ENCODE results near the gene CCDC33.

CCDC33 gene

DNA sequence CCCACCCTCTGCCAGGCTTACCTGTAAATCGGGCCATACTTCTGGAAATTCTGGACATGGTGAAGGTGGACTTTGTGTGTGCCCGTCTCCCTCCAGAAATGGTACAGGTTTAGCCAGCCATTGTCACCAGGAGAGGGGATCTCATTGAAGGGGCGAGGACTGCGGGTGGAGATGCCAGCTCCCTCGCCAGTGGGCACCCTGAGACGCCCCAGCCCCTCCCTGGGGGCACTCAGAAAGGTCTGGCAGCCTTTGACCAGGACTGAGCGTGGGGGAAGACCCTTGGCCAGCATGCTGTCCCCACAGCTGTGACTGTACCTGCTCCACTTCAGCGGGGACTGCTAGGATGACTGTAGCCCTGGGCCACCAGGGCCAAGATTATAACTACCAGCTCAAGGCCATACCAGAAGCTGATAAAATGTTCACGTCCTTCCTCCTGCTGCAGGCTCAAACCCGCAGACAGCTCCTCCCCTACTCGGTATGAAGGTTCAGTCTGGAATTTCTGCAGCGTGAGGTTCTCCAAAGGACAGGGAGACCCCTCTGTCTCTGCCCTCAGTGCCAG, 131.2 kb downstream of the CCDC33 start, which contains the start of gene CYP11A1:
Gene CYP11A1 (minus strand): TSS at position 351 of the 559 bp plus-strand sequence. CDS start 61 bp downstream, at position 290.
- TF ChIP-seq JUND (IDR thresholded peaks at IDR 0.05; ENCODE audit: low read depth), result no peak
- DNase-seq (ENCODE audit: low read depth in 1 of 2, low spot score in 1 of 2), result no peak
- in situ Hi-C loops (cut with HindIII; ENCODE audit: low pct_unique_long_range_greater_than_20kb, low sequenced_read_pairs), result no loop called here

DNA sequence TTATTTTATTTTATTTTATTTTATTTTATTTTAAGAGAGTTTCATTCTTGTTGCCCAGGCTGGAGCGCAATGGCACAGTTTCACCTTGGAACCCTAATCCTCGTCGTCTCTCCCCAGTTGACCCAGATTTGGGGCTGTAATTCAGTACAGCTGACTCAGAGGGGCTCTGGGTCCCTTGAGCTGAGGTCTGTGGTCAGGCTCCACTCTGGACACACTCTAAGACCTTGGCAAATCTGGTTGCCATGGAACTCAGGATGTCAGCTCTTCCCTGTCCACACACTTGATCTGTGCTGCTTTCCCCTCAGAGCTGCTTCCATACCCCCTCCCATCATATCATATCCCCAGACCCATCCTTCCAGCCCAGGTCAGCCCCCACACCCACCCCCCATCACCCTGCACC, 132.0 kb downstream of the CCDC33 start:
- no peak for TF ChIP-seq JUND (IDR thresholded peaks at IDR 0.05; ENCODE audit: low read depth)
- in situ Hi-C loops (cut with HindIII; ENCODE audit: low pct_unique_long_range_greater_than_20kb, low sequenced_read_pairs), result no loop called here

DNA sequence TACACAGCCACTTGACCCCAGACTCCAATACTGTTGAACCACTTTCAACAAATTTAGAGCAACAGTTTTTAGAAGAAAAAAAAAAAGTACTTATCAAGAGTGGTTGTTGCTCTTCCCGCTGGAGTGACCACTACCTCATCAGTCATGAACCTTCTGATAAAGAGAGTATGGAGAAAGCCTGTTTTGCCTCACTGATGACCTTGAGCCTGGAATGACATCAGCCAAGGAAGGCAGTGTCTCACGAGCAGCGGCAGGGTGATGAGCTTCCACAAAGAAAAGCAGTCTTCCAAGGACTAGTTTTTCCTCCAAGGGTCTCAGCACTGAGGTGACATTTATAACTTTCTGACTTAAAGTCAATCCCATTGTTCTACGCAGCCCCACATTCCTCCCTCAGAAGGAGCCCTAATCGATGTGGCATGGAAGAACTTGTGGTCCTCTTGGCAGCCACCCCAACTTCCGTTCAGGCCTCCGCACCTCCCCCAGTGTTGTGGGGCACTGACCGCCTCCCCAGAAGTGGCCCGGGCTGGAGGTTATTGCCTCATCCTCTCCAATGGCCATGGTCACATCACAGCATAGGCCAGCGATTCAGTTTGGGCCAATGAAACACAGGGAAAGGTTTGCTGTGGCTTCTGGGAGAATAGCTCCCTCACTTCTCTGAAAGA, 133.1 kb downstream of the CCDC33 start:
- DNase-seq (ENCODE audit: low read depth in 1 of 2, low spot score in 1 of 2), result no peak
- in situ Hi-C loops (cut with HindIII; ENCODE audit: low pct_unique_long_range_greater_than_20kb, low sequenced_read_pairs), result no loop called here
- no peak for TF ChIP-seq JUND (IDR thresholded peaks at IDR 0.05; ENCODE audit: low read depth)

More for the DNA sequence above, 132.0 kb downstream of the CCDC33 start:
- no peak for DNase-seq (ENCODE audit: low read depth in 1 of 2, low spot score in 1 of 2)

GRCh38 chr15:74369756-74370155, 133.6 kb downstream of the CCDC33 start:
- in situ Hi-C loops (cut with HindIII; ENCODE audit: low pct_unique_long_range_greater_than_20kb, low sequenced_read_pairs), result no loop called here
- TF ChIP-seq JUND (IDR thresholded peaks at IDR 0.05; ENCODE audit: low read depth), result no peak
- no peak for DNase-seq (ENCODE audit: low read depth in 1 of 2, low spot score in 1 of 2)

- in situ Hi-C loops (cut with HindIII; ENCODE audit: low pct_unique_long_range_greater_than_20kb, low sequenced_read_pairs), result no loop called here
- no peak for DNase-seq (ENCODE audit: low read depth in 1 of 2, low spot score in 1 of 2)
- no peak for TF ChIP-seq JUND (IDR thresholded peaks at IDR 0.05; ENCODE audit: low read depth)
Observed at GRCh38 chr15:74370471-74370870, 134.3 kb downstream of the CCDC33 start.

GRCh38 chr15:74373056-74373650, 137.0 kb downstream of the CCDC33 start:
- DNase-seq (ENCODE audit: low read depth in 1 of 2, low spot score in 1 of 2), result no peak
- no peak for TF ChIP-seq JUND (IDR thresholded peaks at IDR 0.05; ENCODE audit: low read depth)
- in situ Hi-C loops (cut with HindIII; ENCODE audit: low pct_unique_long_range_greater_than_20kb, low sequenced_read_pairs), result no loop called here

DNA sequence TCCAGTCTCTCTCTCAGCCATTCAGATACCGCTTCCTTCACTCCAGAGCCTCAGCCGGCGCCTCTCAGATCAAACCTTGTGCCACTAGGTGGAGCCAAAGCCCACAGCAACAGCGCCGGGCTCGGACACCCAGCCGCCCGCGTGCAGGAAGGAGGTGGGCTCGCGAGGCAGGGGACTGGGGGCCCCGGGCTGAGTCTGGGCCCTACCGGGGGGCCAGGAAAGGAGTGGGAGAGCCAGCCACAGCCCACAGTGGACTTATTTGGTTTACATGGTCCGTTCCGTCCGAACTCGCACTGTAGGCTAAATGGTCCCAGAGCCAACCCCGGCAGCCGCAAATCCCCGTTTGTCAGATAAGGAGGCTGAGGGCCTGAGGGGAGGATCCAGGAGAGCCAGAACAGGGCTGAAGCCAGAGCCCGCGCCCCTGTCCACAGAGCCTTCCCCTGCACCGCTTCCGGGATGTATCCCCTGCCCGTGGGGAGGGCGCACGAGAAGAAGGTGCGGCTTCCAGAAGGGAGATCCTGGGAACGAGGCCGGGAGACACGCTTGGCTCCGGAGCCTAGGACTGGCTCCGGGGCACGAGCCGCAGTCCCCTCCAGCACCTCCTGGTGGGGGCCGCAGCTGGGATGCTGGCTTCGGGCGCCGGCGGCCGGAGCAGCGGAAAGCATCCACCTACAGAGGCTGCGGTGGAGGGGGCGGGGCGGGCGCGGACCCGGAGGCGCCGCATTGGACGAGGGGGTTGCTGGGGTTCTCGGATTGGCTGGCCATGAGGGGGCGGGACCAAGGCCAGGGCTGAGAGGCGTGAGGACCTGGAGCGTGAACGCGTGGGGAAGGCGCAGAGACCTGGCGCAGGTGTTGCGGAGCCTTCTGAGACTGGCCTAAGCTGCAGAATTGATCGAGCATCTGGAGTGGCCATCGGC, 137.9 kb downstream of the CCDC33 start:
- in situ Hi-C loops (cut with HindIII; ENCODE audit: low pct_unique_long_range_greater_than_20kb, low sequenced_read_pairs), result no loop called here
- TF ChIP-seq JUND (IDR thresholded peaks at IDR 0.05; ENCODE audit: low read depth), result no peak
- DNase-seq (ENCODE audit: low read depth in 1 of 2, low spot score in 1 of 2), result peak; percentile 95

DNA sequence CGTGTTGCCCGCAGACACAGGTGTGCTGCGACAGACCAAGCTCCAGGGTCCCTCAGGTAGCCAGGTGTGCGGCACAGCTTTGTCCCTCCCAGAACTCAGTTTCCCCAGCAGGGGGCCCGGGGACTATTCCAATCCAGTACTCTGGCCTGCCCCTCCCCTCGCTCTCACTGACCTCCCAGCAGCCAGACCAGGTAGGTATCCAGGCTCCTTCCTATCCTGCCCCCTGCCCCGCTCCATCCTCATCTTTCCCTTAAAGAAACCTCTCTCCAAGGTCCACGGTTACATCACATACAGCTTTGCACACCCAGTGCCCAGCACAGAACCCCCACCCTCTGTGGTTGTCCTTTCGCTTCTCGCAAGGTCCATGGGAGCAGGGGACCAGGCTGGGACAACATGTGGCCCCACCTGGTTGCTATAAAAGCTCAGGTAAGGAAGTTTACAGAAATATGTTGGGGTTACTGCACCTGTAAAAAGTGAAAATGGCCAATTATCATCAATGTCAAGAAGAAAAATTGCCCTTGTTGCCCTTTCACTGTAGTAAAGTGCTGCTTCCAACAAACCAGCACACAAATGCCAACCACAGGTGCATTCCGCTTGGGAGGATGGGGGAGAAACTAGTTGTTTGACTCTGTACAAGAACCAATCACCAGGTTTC, 138.6 kb downstream of the CCDC33 start:
- in situ Hi-C loops (cut with HindIII; ENCODE audit: low pct_unique_long_range_greater_than_20kb, low sequenced_read_pairs), result no loop called here
- DNase-seq (ENCODE audit: low read depth in 1 of 2, low spot score in 1 of 2), result no peak
- no peak for TF ChIP-seq JUND (IDR thresholded peaks at IDR 0.05; ENCODE audit: low read depth)

GRCh38 chr15:74375303-74375693, 139.2 kb downstream of the CCDC33 start:
- in situ Hi-C loops (cut with HindIII; ENCODE audit: low pct_unique_long_range_greater_than_20kb, low sequenced_read_pairs), result no loop called here
- DNase-seq (ENCODE audit: low read depth in 1 of 2, low spot score in 1 of 2), result peak; percentile 65 to 93
- no peak for TF ChIP-seq JUND (IDR thresholded peaks at IDR 0.05; ENCODE audit: low read depth)

- no peak for TF ChIP-seq JUND (IDR thresholded peaks at IDR 0.05; ENCODE audit: low read depth)
- DNase-seq (ENCODE audit: low read depth in 1 of 2, low spot score in 1 of 2), result no peak
- in situ Hi-C loops (cut with HindIII; ENCODE audit: low pct_unique_long_range_greater_than_20kb, low sequenced_read_pairs), result no loop called here
Observed at GRCh38 chr15:74376226-74376625, 140.1 kb downstream of the CCDC33 start.

DNA sequence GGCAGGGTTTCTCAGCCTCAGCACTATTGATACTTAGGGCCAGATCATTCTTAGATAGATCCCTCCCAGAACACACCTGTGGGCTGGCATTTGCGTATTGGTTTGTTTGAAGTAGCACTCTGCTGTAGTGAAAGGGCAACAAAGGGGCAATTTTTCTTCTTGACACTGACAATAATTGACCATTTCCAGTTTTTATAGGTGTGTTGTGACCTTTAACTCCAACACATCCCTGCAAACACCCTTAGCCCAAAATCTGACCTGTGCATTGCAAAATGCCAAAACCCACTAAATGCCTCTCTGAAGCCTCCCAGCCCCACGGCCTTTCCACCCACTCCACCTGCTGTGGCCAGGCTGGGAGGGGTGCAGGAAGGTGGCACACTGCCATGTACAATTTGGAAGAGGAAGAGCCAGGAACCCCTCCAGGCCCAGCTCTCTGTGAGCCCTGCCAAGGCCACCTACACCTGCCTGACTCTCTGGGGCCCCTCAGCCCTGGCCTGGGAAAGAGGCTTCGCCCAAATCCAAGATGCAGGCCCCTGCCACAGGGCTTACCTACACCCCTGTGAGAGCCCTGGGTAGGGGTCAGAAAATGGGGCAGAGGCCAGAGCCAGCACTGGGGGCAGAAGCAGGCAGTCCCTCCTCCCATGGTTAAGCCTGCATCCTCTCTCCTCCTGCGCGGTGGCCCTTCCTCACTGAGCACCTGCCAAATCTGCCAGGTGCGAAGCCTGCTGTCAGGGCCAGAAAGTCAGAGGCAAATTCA, 140.9 kb downstream of the CCDC33 start:
- DNase-seq (ENCODE audit: low read depth in 1 of 2, low spot score in 1 of 2), result no peak
- no peak for TF ChIP-seq JUND (IDR thresholded peaks at IDR 0.05; ENCODE audit: low read depth)
- in situ Hi-C loops (cut with HindIII; ENCODE audit: low pct_unique_long_range_greater_than_20kb, low sequenced_read_pairs), result no loop called here

Measured in T47D (cell line).